Rectal smooth muscle tissue (tissue), 1 donor: ENCODE data around the gene STK32B.

Source experiments
- H3K27ac ChIP-seq: one replicate; pipeline ENCODE4 v1.7.0; 2013; ENCODE audit warnings: low read depth, low read length, inconsistent platforms
- H3K27me3 ChIP-seq: one replicate; pipeline ENCODE4 v1.7.0; 2013; ENCODE audit warnings: low read length; ENCODE audit not compliant: control insufficient read depth, insufficient read depth
- H3K36me3 ChIP-seq: one replicate; pipeline ENCODE4 v1.7.0; 2013; ENCODE audit warnings: low read length; ENCODE audit not compliant: control insufficient read depth, insufficient read depth
- H3K4me1 ChIP-seq: one replicate; pipeline ENCODE4 v1.7.0; 2013; ENCODE audit warnings: low read length; ENCODE audit not compliant: control insufficient read depth, insufficient read depth
- H3K4me3 ChIP-seq: one replicate; pipeline ENCODE4 v1.7.0; 2013; ENCODE audit warnings: low read length
- H3K9ac ChIP-seq: one replicate; pipeline ENCODE4 v1.7.0; 2013; ENCODE audit warnings: low read length

Gene STK32B

GRCh38 chr4:5120067-5120466 is 68.8 kb downstream of the STK32B start:
- Histone ChIP-seq H3K27me3 (no peaks in the 10 kb centered on the region), H3K4me3 (no peak overlapping the region), H3K27ac (no peak overlapping the region), H3K4me1 (no peaks in the 10 kb centered on the region), H3K36me3 (no peaks in the 10 kb centered on the region), H3K9ac (no peak overlapping the region)

- no peaks in the 10 kb centered on the region for H3K27me3 ChIP-seq
- no peaks in the 10 kb centered on the region for H3K4me1 ChIP-seq
- H3K4me3 ChIP-seq = no peak overlapping the region
- no peak overlapping the region for H3K9ac ChIP-seq
- no peak overlapping the region for H3K27ac ChIP-seq
- no peaks in the 10 kb centered on the region for H3K36me3 ChIP-seq
Measured at GRCh38 chr4:5120468-5120867, 69.2 kb downstream of the STK32B start.

- no peaks in the 10 kb centered on the region for H3K27me3 ChIP-seq
- H3K27ac ChIP-seq = no peak overlapping the region
- H3K4me3 ChIP-seq = no peak overlapping the region
- H3K9ac ChIP-seq = no peak overlapping the region
- no peaks in the 10 kb centered on the region for H3K4me1 ChIP-seq
- H3K36me3 ChIP-seq = no peaks in the 10 kb centered on the region
Measured at GRCh38 chr4:5122114-5122513, 70.8 kb downstream of the STK32B start.

GRCh38 chr4:5124876-5125275 is 73.6 kb downstream of the STK32B start:
- Histone ChIP-seq H3K9ac (no peak overlapping the region), H3K36me3 (no peaks in the 10 kb centered on the region), H3K4me1 (no peaks in the 10 kb centered on the region), H3K27ac (no peak overlapping the region), H3K27me3 (no peaks in the 10 kb centered on the region), H3K4me3 (no peak overlapping the region)

- H3K9ac ChIP-seq = no peak overlapping the region
- no peaks in the 10 kb centered on the region for H3K4me1 ChIP-seq
- H3K27me3 ChIP-seq = no peaks in the 10 kb centered on the region
- H3K36me3 ChIP-seq = no peaks in the 10 kb centered on the region
- no peak overlapping the region for H3K27ac ChIP-seq
- no peak overlapping the region for H3K4me3 ChIP-seq
Measured at GRCh38 chr4:5125321-5125720, 74.0 kb downstream of the STK32B start.

GRCh38 chr4:5126231-5126630 is 75.0 kb downstream of the STK32B start:
- Histone ChIP-seq H3K4me1 (no peaks in the 10 kb centered on the region), H3K36me3 (no peaks in the 10 kb centered on the region), H3K27me3 (no peaks in the 10 kb centered on the region), H3K4me3 (no peak overlapping the region), H3K9ac (no peak overlapping the region), H3K27ac (no peak overlapping the region)

GRCh38 chr4:5126857-5127256 is 75.6 kb downstream of the STK32B start:
- H3K4me1 ChIP-seq = no peaks in the 10 kb centered on the region
- no peaks in the 10 kb centered on the region for H3K27me3 ChIP-seq
- H3K36me3 ChIP-seq = no peaks in the 10 kb centered on the region
- no peak overlapping the region for H3K9ac ChIP-seq
- no peak overlapping the region for H3K4me3 ChIP-seq
- no peak overlapping the region for H3K27ac ChIP-seq

GRCh38 chr4:5127556-5127955 is 76.3 kb downstream of the STK32B start:
- Histone ChIP-seq H3K36me3 (no peaks in the 10 kb centered on the region), H3K4me3 (no peak overlapping the region), H3K9ac (no peak overlapping the region), H3K27ac (no peak overlapping the region), H3K27me3 (no peaks in the 10 kb centered on the region), H3K4me1 (no peaks in the 10 kb centered on the region)

GRCh38 chr4:5128569-5128968 is 77.3 kb downstream of the STK32B start:
- H3K4me1 ChIP-seq = no peaks in the 10 kb centered on the region
- H3K36me3 ChIP-seq = no peaks in the 10 kb centered on the region
- no peaks in the 10 kb centered on the region for H3K27me3 ChIP-seq
- H3K9ac ChIP-seq = no peak overlapping the region
- H3K4me3 ChIP-seq = no peak overlapping the region
- H3K27ac ChIP-seq = no peak overlapping the region

GRCh38 chr4:5133201-5133600 is 81.9 kb downstream of the STK32B start:
- H3K36me3 ChIP-seq = no peaks in the 10 kb centered on the region
- no peak overlapping the region for H3K9ac ChIP-seq
- no peaks in the 10 kb centered on the region for H3K4me1 ChIP-seq
- H3K4me3 ChIP-seq = no peak overlapping the region
- H3K27ac ChIP-seq = no peak overlapping the region
- H3K27me3 ChIP-seq = no peaks in the 10 kb centered on the region

GRCh38 chr4:5133933-5134594 is 82.8 kb downstream of the STK32B start:
- H3K27ac ChIP-seq = no peak overlapping the region
- H3K9ac ChIP-seq = no peak overlapping the region
- H3K4me3 ChIP-seq = no peak overlapping the region
- H3K36me3 ChIP-seq = no peaks in the 10 kb centered on the region
- no peaks in the 10 kb centered on the region for H3K27me3 ChIP-seq
- H3K4me1 ChIP-seq = no peaks in the 10 kb centered on the region

- no peak overlapping the region for H3K27ac ChIP-seq
- H3K4me3 ChIP-seq = no peak overlapping the region
- no peak overlapping the region for H3K9ac ChIP-seq
- H3K27me3 ChIP-seq = no peaks in the 10 kb centered on the region
- H3K4me1 ChIP-seq = no peaks in the 10 kb centered on the region
- no peaks in the 10 kb centered on the region for H3K36me3 ChIP-seq
Measured at GRCh38 chr4:5134620-5135019, 83.3 kb downstream of the STK32B start.

- Histone ChIP-seq H3K9ac (no peak overlapping the region), H3K27ac (no peak overlapping the region), H3K4me1 (no peaks in the 10 kb centered on the region), H3K4me3 (no peak overlapping the region), H3K36me3 (no peaks in the 10 kb centered on the region), H3K27me3 (no peaks in the 10 kb centered on the region)
Measured at GRCh38 chr4:5137226-5137625, 85.9 kb downstream of the STK32B start.
